ENCODE data around the gene TTC13.

DNA sequence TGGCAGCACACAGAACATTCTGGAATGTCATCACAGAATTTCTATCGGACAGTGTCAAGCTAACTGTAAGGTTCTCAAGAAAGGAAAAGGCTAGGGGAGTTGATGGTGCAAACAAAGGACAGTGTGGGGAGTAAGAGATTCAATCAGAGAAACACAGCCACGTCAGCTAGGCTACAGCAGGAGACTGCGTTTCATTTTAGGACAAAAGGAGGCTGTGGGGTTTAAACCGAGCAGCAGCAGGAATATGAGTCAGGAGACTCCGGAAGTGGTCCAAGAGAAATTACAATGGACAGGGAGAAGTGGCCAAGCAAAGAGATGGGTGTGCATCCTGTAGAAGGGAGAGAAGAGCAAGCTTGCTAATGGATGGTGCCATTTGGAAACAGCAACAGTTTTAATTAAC is 72.9 kb downstream of the TTC13 start:
- TF ChIP-seq YY1 (IDR thresholded peaks at IDR 0.05; ENCODE audit: low read depth) (no peak), MAX (IDR thresholded peaks at IDR 0.05; ENCODE audit: low read depth) (no peak), ZBTB33 (IDR thresholded peaks at IDR 0.05; ENCODE audit: borderline replicate concordance, low read depth) (no peak), CTCF (IDR thresholded peaks at IDR 0.05) (no peak), MEF2A (IDR thresholded peaks at IDR 0.05; ENCODE audit: borderline replicate concordance, low read depth) (no peak), RAD21 (IDR thresholded peaks at IDR 0.05; ENCODE audit: low read length) (no peak), USF2 (IDR thresholded peaks at IDR 0.05; ENCODE audit: borderline replicate concordance, low read depth, low read length) (no peak), PBX3 (IDR thresholded peaks at IDR 0.05) (no peak)

Measured in SK-N-SH (cell line).